NCI-H1105 treated with DMSO at 0.1 percent for 48 hours (cell line): ENCODE measurements around the gene KCNAB1.

Experiments
- DNase-seq: peaks from one replicate; lab custom pipeline; 2025; lab: John Stamatoyannopoulos, UW

Gene KCNAB1

GRCh38 chr3:156323466-156323865 is 203.1 kb downstream of the KCNAB1 start:
- DNase-seq = no peak

GRCh38 chr3:156330415-156330814 is 210.0 kb downstream of the KCNAB1 start:
- no peak for DNase-seq

GRCh38 chr3:156332304-156332703 is 211.9 kb downstream of the KCNAB1 start:
- no peak for DNase-seq

- no peak for DNase-seq
Measured at GRCh38 chr3:156334841-156335545, 214.6 kb downstream of the KCNAB1 start.

GRCh38 chr3:156339491-156339890 is 219.1 kb downstream of the KCNAB1 start:
- no peak for DNase-seq

- DNase-seq = no peak
Measured at GRCh38 chr3:156341332-156341731, 221.0 kb downstream of the KCNAB1 start.

GRCh38 chr3:156341831-156342416 is 221.5 kb downstream of the KCNAB1 start:
- no peak for DNase-seq

GRCh38 chr3:156344215-156344614 is 223.8 kb downstream of the KCNAB1 start:
- no peak for DNase-seq

GRCh38 chr3:156349111-156349510 is 228.7 kb downstream of the KCNAB1 start:
- no peak for DNase-seq

GRCh38 chr3:156349978-156350377 is 229.6 kb downstream of the KCNAB1 start:
- DNase-seq = no peak

- DNase-seq = no peak
Measured at GRCh38 chr3:156350781-156351180, 230.4 kb downstream of the KCNAB1 start.

- DNase-seq = no peak
Measured at GRCh38 chr3:156351783-156352182, 231.4 kb downstream of the KCNAB1 start.

GRCh38 chr3:156352728-156353127 is 232.3 kb downstream of the KCNAB1 start:
- DNase-seq = no peak

GRCh38 chr3:156353563-156353962 is 233.2 kb downstream of the KCNAB1 start:
- DNase-seq = no peak

GRCh38 chr3:156356537-156357363 is 236.4 kb downstream of the KCNAB1 start:
- DNase-seq = no peak

GRCh38 chr3:156358232-156358631 is 237.9 kb downstream of the KCNAB1 start:
- DNase-seq = peak; percentile 2

GRCh38 chr3:156359368-156359767 is 239.0 kb downstream of the KCNAB1 start:
- DNase-seq = no peak

- DNase-seq = no peak
Measured at GRCh38 chr3:156360083-156360482, 239.7 kb downstream of the KCNAB1 start.

GRCh38 chr3:156360963-156361362 is 240.6 kb downstream of the KCNAB1 start:
- DNase-seq = no peak

GRCh38 chr3:156366559-156366958 is 246.2 kb downstream of the KCNAB1 start:
- DNase-seq = no peak

GRCh38 chr3:156368189-156368588 is 247.8 kb downstream of the KCNAB1 start:
- no peak for DNase-seq

GRCh38 chr3:156371701-156372100 is 251.3 kb downstream of the KCNAB1 start:
- DNase-seq = no peak

GRCh38 chr3:156373095-156373494 is 252.7 kb downstream of the KCNAB1 start:
- no peak for DNase-seq
